HS-5 (cell line): ENCODE measurements around the gene SLC44A5.
"Not testable (repeated sequence)": the region's sequence is repeated elsewhere in the genome, so short reads cannot be mapped to it uniquely, and the experiment has no call there.

Experiments
- DNase-seq: peaks from one replicate; pipeline ENCODE4 v3.0.0-alpha.2; 2012; ENCODE audit warnings: low read depth

SLC44A5 gene

DNA sequence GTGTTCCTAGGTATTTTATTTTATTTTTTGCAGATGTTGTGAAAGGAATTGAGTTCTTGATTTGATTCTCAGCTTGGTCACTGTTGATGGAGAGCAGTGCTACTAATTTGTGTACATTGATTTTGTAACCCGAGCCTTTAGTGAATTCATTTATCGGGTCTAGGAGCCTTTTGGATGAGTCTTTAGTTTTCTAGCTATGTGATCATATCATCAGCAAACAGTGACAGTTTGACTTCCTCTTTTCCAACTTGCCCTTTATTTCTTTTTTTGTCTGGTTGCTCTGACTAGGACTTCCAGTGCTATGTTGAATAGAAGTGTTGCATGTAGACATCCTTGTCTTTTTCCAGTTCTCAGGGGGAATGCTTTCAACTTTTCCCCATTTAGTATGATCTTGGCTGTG lies 337.8 kb downstream of the SLC44A5 start:
- no peak for DNase-seq

DNA sequence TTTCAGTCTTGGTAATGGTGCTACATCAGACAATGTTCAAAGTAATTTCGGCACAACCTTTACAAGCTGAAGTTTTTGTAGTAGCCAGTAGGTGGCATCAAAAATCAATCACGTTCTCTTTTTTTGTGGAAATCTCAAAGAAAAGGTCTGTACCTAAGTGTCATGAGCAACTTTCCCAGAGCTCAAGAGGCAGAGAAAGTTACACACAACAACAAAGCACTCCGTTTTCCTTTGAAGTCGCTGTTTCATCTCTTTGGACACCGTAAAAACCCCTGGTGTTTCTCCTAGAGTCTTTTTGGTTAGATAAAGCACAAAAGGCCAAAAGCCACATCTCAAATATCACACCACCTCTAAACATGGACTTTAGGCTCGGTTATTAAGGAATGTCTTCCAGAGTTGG lies 345.1 kb downstream of the SLC44A5 start:
- peak; percentile 37 for DNase-seq

DNA sequence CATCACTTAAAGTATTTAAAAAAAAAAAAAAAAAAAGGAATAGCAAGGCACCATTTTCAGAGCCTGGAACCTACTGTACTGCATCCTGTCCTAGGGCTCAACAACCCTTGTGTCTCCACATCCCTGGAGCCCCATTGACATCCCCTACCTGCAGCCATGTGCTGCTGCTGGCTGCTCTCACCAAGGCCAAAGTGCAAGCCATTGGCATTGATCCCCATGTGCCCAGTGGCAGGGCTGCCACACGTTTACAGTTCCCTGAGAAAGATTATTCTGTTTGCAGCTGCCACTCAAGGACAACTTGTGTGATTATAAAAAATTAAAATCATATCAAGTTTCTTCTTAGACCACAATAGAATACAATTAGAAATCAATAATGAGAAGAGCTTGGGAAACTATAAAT lies 346.8 kb downstream of the SLC44A5 start:
- DNase-seq, result no peak

DNA sequence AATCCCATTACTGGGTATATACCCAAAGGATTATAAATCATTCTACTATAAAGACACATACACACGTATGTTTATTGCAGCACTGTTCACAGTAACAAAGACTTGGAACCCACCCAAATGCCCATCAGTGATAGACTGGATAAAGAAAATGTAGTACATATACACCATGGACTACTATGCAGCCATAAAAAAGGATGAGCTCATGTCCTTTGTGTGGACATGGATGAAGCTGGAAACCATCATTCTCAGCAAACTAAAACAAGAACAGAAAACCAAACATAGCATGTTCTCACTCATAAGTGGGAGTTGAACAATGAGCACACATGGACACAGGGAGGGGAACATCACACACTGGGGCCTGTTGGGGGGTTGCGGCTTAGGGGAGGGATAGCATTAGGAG lies 347.3 kb downstream of the SLC44A5 start:
- not testable (repeated sequence) for DNase-seq

DNA sequence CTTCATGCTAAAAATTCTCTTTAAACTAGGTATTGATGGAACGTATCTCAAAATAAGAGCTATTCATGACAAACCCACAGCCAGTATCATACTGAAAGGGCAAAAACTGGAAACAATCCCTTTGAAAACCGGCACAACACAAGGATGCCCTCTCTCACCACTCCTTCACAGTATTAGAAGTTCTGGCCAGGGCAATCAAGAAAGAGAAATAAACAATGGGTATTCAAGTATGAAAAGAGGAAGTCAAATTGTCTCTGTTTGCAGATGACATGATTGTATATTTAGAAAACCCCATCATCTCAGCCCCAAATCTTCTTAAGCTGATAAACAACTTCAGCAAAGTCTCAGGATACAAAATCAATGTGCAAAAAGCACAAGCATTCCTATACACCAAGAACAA lies 349.0 kb downstream of the SLC44A5 start:
- not testable (repeated sequence) for DNase-seq

DNA sequence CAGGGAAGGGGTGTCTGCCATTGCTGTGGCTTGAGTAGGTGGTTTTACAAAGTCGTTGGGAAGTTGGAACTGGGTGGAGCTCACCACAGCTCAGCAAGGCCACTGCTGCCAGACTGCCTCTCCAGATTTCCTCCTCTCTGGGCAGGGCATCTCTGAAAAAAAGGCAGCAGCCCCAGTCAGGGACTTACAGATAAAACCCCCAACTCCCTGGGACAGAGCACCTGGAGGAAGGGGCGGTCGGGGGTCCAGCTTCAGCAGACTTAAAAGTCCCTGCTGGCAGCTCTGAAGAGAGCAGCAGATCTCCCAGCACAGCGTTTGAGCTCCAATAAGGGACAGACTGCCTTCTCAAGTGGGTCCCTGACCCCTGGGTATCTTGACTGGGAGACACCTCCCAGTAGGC lies 352.6 kb downstream of the SLC44A5 start:
- DNase-seq, result no peak

DNA sequence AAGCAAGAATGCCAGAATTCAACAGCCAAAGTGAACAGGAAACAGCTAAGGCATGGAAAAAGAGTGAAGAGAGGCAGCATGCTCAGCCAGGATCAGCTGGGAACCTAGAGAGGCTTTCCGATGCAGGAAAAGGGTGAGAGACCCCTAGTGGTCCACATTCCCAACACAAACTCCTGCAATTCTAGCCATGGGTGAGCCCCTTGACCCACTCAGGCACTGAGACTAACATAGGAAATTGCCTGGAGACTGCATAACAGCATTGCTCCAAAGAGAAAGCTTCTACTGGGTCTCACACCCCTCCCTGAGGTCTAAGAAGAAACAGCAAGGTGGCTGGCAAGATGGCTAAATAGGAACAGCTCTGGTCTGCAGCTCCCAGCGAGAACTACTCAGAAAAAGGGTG lies 353.5 kb downstream of the SLC44A5 start:
- DNase-seq, result no peak

DNA sequence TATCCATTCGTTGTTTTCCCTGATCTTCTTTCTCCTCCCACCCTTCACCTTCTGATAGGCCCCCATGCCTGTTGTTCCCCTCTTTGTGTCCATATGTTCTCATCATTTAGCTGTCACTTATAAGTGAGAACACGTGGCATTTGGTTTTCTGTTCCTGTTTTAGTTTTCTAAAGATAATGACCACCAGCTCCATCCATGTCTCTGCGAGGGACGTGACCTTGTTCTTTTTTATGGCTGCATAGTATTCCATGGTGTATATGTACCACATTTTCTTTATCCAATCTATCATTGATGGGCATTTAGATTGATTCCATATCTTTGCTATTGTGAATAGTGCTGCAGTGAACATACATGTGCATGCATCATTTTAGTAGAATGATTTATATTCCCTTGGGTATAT lies 360.8 kb downstream of the SLC44A5 start:
- not testable (repeated sequence) for DNase-seq

DNA sequence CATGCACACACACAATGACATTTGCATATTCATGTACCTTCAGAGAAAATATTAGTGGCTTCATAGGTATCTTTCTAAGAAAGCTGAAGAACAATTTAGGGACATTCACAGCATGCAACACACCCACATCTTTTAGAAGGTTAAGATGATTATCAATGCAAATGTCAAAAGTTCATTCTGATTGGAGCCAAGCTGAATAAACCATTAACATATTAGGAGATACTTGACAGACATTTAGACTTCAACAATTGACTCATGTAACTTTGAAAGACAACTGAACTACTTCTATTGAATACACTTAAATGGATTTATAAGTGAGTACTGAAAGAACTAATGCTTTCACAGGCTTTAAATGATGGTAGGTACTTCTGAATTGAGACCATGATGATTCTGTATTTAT lies 365.7 kb downstream of the SLC44A5 start:
- DNase-seq, result no peak

DNA sequence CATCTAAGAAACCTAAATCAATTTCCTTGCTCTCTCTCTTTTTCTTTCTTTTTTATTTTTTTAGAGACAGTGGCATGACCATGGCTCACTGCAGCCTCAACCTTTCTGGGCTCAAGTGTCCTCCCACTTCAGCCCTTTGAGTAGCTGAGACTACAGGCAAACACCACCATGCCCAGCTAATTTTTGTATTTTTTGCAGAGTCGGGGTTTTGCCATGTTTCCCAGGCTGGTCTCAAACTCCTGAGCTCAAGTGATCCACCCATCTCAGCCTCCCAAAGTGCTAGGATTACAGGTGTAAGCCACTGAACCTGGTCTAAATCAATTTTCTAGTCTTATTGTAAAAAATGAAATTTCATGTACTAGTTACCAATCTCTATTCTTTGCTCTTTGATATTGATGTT lies 367.8 kb downstream of the SLC44A5 start:
- DNase-seq, result no peak

DNA sequence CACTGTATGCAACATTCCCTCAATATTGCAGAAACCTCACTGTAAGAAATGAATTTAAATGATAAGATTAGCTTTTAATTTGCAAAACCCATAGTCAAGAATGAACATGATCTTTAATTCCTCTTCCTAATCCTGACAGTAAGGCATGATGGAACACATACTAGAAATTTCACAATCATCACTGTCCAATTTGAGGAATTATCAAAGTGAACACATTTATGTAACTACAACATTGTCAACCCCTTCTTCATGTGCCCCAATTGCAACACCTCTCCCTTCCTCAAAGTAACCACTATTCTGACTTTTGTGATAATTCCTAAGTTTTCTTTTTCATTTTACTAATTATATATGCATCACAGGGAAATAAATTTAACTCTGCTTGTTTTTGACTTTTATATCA lies 373.6 kb downstream of the SLC44A5 start:
- no peak for DNase-seq

DNA sequence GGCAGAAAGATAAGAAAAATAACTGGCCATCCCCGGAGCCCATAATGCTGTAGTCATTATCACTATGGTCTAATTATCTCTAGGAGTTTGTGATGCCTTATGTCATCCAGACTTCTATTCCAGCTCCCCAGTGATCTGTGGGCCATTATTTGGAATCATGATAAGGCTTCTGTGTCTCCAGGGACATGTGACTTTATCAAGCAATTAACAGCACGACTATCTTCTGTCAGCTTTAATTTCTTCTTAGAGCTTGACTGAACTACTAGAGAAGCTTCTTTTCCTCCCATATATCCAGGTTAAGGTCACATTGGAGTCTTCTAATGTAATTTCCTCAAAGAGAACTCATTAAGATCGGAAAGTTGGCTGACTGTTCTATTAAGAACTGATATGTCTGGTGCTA lies 376.4 kb downstream of the SLC44A5 start:
- no peak for DNase-seq

DNA sequence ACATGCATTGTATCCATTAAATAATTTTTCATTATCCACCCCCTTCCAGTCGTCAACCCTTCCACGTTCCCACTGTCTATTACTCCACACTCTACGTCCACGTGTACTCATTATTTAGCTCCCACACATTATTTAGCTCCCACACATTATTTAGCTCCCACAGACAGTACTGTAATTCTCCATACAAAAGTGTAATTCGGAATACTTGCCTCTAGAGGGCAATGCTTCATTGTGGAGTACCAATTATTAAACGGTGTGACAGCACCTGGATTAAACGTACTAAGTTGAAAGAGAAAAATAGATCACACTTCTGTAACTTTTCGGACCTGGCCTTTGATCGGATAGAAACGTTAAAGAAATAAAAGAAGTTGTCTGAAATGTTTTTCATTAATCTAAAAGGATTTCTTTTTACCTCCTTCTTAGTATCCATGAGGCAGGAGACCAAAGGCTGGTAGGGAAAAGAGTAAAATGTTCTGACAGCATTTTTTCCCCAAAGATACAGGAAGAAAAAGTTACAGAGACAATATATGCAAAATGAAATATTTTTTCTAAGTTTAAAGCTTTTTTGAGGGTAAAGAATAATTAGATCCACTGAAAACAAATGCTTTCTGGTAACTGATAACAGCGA lies 377.5 kb downstream of the SLC44A5 start:
- DNase-seq, result peak; percentile 19

DNA sequence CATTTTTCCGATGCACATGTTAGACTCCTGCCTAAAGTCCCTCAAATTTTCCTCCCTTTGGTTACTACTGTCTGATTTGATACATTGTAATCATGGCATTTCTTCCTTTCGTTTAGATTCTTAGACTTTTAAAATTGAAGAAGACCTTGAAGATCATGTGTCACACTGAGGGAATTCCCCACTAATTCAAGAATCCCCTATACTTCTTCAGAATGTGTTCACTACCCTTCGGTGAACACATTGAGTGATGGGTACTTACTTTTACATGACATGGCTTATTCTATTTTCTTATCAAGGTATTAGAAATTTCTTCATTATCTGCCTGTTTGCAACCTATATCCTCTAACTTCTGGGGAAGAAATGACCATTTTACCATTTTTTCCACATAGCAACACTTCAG lies 390.8 kb downstream of the SLC44A5 start:
- no peak for DNase-seq

DNA sequence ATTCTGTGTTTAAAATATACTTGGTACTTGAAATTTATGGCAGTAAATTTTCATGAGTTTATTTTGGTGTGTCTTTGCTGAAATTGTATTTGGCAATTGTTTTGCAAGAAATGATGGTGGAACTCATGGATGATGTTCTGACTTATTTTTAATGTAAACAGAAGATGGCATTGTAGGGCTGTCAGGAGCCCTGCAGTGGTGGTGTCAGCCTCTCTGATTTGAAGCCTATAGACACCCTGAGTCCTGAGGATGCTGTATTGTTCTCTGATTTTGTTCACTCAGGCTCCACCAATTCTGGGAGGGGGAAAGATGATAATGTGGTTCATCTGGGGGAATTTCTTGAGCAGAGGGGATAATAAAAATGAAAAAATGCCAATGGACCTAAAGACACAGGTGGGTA lies 396.9 kb downstream of the SLC44A5 start:
- DNase-seq, result no peak

DNA sequence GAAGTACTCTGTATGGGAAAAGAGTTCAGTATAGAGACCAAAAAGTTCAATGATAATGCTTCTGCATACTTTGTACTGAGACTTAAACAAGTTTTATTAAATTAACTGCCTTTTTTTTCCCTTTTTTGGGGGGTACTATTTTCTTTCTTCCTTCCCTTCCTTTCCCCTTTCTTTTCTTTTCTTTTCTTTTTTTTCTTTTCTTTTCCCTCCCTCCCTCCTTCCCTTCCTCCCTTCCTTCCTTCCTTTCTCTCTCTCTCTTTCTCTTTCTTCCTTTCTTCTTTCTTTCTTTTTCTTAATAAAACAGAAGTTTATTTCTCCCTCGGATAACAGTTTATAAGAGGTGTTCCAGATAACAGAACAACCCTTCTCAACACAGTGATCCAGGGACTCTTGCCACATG lies 399.3 kb downstream of the SLC44A5 start:
- no peak for DNase-seq

DNA sequence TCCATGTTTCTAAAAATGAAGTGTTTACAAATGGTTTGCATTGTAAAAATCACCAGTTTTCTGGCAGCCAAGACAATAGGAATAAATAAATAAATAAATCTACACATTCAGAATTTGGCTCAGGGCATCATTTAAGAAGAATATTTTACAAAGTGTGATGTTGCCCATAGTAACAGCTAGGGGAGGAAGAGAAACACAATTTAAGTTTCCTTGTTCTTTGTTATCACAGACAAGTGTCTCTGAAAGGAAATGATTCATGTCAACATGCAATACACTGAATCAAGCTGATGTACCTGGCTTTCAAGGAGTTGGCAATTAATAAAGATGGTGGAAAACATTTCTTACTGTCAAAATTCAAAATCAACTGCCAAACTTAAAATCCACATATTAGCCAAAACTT lies 402.1 kb downstream of the SLC44A5 start:
- DNase-seq, result no peak

DNA sequence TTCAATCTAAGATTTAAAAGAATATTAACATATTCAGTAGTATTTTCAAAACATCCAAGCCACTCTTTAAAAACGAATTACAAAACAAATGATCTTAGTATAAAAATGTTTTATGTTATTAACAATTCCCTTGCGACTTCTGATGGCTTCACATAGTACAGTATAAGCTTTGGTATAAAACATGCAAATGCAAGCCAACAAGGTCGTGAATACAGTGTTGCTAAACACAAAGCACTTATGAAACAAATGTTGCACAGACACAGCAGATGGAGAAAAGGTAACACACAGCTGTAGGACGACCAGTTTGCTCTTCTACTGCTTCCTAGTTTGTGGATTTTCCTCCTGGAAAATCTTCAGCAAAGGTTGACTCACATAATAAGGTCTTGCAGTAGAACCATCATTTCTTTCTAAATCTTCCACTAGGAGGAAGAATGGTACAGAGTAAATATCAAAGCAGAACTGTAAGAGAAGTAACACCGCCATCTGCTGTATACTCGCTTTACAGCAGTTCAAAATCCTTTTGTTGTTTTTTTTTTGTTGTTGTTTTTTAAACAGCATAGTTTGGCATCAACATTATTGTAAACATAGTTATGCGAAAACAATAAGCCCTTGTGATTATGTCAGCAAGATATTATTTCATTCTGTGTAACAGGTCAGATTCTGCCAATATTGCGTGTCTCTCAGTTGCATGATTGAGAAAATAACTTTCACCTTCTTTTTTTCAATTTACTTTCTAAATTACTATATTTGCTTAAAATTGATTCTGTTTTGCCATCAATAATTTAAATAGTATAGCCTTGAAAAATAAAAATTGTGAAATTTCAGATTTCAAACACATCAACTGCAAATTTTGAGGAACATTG lies 407.3 kb downstream of the SLC44A5 start:
- peak; percentile 34 for DNase-seq

DNA sequence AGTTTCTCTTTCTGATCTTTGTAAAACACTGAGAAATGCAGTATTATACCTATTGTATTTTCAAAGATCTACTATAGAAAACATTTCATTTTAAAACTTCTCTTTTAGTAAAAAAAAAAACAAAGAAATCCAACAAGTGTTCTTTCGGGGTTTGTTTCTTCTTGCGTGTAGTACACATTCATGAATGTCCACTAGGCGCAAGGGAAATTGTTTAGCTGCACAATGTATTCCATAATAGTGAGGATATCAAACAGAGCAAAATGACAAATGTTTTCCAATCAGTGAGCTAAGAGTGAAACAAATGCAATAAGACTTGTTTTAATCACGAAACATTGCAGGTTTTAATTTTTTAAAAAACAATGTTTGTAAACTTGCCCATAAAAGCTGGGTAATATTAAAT lies 408.2 kb downstream of the SLC44A5 start:
- DNase-seq, result no peak

DNA sequence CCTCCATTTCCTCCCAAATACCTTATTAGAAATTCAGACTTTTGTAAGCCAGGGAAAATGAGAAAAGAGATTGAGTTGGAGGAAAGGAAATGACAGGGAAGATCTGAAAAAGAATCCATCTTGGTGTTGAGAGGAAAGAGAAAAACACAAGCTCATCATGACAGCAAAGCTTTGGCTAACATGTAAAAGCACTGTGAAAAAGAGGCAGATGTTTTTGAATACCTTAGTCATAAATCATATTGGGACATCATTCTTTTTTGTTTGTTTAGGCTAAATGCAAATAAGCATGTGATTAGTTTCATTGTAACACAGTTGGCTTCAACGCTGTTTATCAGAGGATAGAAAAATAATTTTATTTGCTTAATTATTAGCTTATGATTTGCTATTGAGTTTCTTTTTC lies 412.2 kb downstream of the SLC44A5 start:
- no peak for DNase-seq

DNA sequence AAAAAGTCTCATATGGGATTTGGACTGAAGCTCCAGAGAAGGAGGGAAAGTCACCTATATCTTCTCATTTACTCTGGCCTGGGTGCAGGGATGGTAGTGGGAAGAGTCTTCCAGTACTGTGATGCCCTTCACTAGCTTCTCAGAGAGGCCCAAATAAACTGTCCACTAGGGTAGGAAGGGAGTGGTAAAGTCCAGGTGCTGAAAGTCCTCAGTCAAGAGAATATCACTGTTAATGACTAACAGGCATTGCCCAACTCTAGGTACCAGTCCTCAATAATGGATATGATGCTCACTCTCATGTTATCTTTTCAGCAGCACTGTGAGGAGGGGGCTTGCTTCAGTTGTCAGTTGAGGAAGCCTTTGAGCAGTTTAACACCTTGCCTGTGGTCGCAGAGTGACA lies 412.8 kb downstream of the SLC44A5 start:
- DNase-seq, result no peak

DNA sequence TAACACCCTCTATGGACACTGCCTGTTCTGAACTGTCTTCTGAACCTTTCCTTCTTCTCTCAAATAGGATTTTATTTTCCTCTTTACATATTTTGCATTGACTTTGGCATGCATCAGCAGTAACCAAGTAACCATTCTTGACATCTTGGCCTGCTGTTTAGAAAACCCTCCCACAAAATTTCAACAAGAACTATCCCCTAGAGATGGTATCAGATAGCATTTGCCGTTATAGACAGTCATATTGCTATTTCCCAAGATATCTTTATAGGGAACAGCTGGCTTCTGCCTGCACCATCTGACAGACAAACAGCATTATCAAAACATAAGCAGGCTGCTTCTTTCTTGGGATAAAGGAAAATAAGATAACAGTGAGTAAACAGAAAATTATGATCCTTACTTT lies 422.0 kb downstream of the SLC44A5 start:
- DNase-seq, result no peak

DNA sequence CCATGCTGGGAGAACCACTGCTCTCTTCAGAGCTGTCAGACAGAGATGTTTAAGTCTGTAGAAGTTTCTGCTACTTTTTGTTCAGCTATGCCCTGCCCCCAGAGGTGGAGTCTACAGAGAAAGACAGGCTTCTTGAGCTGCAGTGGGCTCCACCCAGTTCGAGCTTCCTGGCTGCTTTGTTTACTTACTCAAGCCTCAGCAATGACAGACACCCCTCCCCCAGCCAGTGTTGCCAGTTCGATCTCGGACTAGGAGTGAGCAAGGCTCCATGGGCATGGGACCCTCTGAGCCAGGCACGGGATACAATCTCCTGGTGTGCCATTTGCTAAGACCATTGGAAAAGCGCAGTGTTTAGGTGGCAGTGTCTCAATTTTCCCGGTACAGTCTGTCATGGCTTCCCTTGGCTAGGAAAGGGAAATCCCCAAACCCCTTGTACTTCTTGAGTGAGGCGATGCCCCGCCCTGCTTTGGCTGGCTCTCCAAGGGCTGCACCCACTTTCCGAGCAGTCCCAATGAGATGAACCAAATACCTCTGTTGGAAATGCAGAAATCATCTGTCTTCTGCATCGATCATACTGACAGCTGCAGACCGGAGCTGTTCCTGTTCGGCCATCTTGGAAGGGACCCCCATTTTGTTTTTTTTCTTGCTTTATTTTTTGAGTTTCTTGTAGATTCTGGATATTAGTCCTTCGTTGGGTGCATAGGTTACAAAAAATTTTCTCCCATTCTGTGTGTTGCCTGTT lies 429.5 kb downstream of the SLC44A5 start:
- not testable (repeated sequence) for DNase-seq
